Heart left ventricle (tissue), 16 donors: Measurements from ENCODE around the gene TMSB4X. TPM values are rescaled to one million over a fixed set of nuclear protein-coding genes. Genes with fewer than 3 reads are reported as not detected.
"Not testable (repeated sequence)": the region's sequence is repeated elsewhere in the genome, so short reads cannot be mapped to it uniquely, and the experiment has no call there.

Experiments used
- ATAC-seq, 4 donors: fragments of 200-7000 bp; cut with Tn5 transposase; one replicate each; pipeline ENCODE4 v1.9.1; 2020 to 2022; ENCODE audit warnings: moderate library complexity in 4 of 4, mild to moderate bottlenecking in 3 of 4, moderate number of reproducible peaks in 1 of 4
- DNase-seq, 5 donors: peaks; one replicate each; pipeline ENCODE4 v3.0.0-alpha.2; 2020
- H3K27ac ChIP-seq, 12 donors: fragments of 200-600 bp; sonication (generic) in 4 of 12; one replicate each; pipeline versions ENCODE4 v1.5.0 to v1.8.0; 2016 to 2022; ENCODE audit warnings: mild to moderate bottlenecking in 2 of 12
- H3K27me3 ChIP-seq, 9 donors: fragments of 200-600 bp; sonication (generic) in 2 of 9; one replicate each; pipeline versions ENCODE4 v1.5.1 to v1.8.0; 2016 to 2022; ENCODE audit warnings: mild to moderate bottlenecking in 3 of 9
- H3K36me3 ChIP-seq, 9 donors: fragments of 200-600 bp; sonication (generic) in 2 of 9; one replicate each; pipeline versions ENCODE4 v1.5.0 to v1.8.0; 2018 to 2022; ENCODE audit warnings: mild to moderate bottlenecking in 2 of 9
- H3K4me1 ChIP-seq, 12 donors: fragments of 200-600 bp; sonication (generic) in 4 of 12; one replicate each; pipeline versions ENCODE4 v1.5.0 to v1.8.0; 2016 to 2022; ENCODE audit warnings: mild to moderate bottlenecking in 3 of 12
- H3K4me3 ChIP-seq, 12 donors: fragments of 200-600 bp; sonication (generic) in 4 of 12; one replicate each; pipeline versions ENCODE4 v1.5.0 to v1.8.0; 2017 to 2022; ENCODE audit warnings: mild to moderate bottlenecking in 9 of 12, moderate library complexity in 4 of 12
- H3K9me3 ChIP-seq, 12 donors: fragments of 200-600 bp; sonication (generic) in 4 of 12; one replicate each; pipeline versions ENCODE4 v1.5.0 to v1.8.0; 2016 to 2022; ENCODE audit warnings: mild to moderate bottlenecking in 1 of 12
- CTCF ChIP-seq, 12 donors: fragments of 200-600 bp; sonication (generic) in 4 of 12; IDR thresholded peaks; one replicate each; pipeline versions ENCODE4 v1.5.0 to v1.8.0; 2018 to 2022; ENCODE audit warnings: antibody characterized with exemption in 12 of 12, mild to moderate bottlenecking in 5 of 12
- POLR2A ChIP-seq, 2 donors: fragments of 450-650 bp; IDR thresholded peaks; one replicate each; pipeline ENCODE4 v1.6.1; 2017; ENCODE audit warnings: antibody characterized with exemption in 2 of 2, mild to moderate bottlenecking in 2 of 2, moderate library complexity in 2 of 2
- WGBS, 4 donors: extraction: QIAGEN DNeasy Blood & Tissue Kit in 2 of 4; methylation state at CpG; one replicate each; pipeline versions ENCODE4 v1.1.5 to v1.1.7; 2013 to 2018; 5-methylcytosine and 5-hydroxymethylcytosine counted together
- intact Hi-C, 10 donors: fragments of 100-400 bp; cut with DNase I; formaldehyde crosslinking; loops; one replicate each; pipeline versions ENCODE4 v1.11.1 to v1.14.2; 2022
- polyA plus RNA-seq, 2 donors: library from polyadenylated mRNA; stranded (reverse); fragments of 200-250 nt; gene quantifications; one replicate each; pipeline ENCODE4 v1.2.3, GENCODE V29; 2013
- total RNA-seq, 9 donors: library from RNA; depleted of rRNA in 2 of 9; stranded (reverse); fragments of >200 nt in 2 of 9; fragmentation: NEBNext Ultra II Directional in 3 of 9; extraction: Animal tissue kit (Norgen Biotek cat#: 25700) in 3 of 9; gene quantifications; one replicate each; pipeline versions ENCODE4 v1.1.0 to v1.2.4, GENCODE V29; 2016 to 2023
- donor health status: ischemic (EF 13 %, LVEDD 7.1; RV severe dilation, severe dysfunction).
- donor health status: healthy with polysubstance abuse.
- donor health status: DM: no; HTN: yes; CAD: no.
- donor health status: DM: no; HTN: no; CAD: no.
- donor health status: ischemic (EF 25% LVEDD 6.9; RV normal size, moderate dysfunction).
- donor health status: ischemic (EF 25% LVEDD 5.7; RV mildly dilated, moderate dysfunction).
- donor health status: healthy.
- donor health status: DM: yes; HTN: yes; CAD: no.
- donor health status: ischemic (EF 35%, LVEDD 5.7; RV mildly dilated, moderate dysfunction).
- donor health status: nonischemic (EF 11% LVEDD 7.7; RV severe dilation, severe dysfunction).
- donor health status: DM: yes; HTN: yes; CAD: no.
- donor health status: PGD.
- donor health status: ischemic (EF 29% LVEDD 5.4; RV normal size, mild dysfunction).
- donor health status: nonischemic (EF 23%, LVEDD 6.1; RV moderate dilation, normal function).

Gene TMSB4X
- total and polyA plus RNA-seq, 11 donors: 689 to 3,543 (median 1,264) TPM

GRCh38 chrX:12979026-12979607, 4.2 kb downstream of the TMSB4X start:
- H3K27ac ChIP-seq: peak overlapping the region; percentile 40 to 99 (median 90)
- peaks cover 0 to 19% (median 0%) of the 10 kb centered on the region in 9 donors for H3K27me3 ChIP-seq
- peaks cover 0 to 5% (median 0%) of the 10 kb centered on the region in 12 donors for H3K9me3 ChIP-seq
- intact Hi-C loops: loop anchor here in 9 of 10 donors (5.0 to 10.0 kb wide), 11 partner anchors 56 to 386 kb away; no protein-coding TSS in a partner anchor
- ATAC-seq (no peak), DNase-seq (no peak)
- peaks cover 0 to 58% (median 0%) of the 10 kb centered on the region in 12 donors for H3K4me1 ChIP-seq
- 40 to 72% (median 59%) methylated on average over 4 of the region's 4 CpGs for WGBS, 4 donors
- peaks cover 0 to 18% (median 7%) of the 10 kb centered on the region in 9 donors for H3K36me3 ChIP-seq
- TF ChIP-seq CTCF (IDR thresholded peaks at IDR 0.05): no peak
- TF ChIP-seq POLR2A (IDR thresholded peaks at IDR 0.05): no peak
- H3K4me3 ChIP-seq: peak overlapping the region in 6 of 12 donors; percentile 64 to 99 (median 86)

GRCh38 chrX:12979616-12980015, 4.7 kb downstream of the TMSB4X start:
- peaks cover 0 to 18% (median 0%) of the 10 kb centered on the region in 9 donors for H3K27me3 ChIP-seq
- peaks cover 0 to 58% (median 0%) of the 10 kb centered on the region in 12 donors for H3K4me1 ChIP-seq
- no peak for ATAC-seq
- H3K27ac ChIP-seq: peak overlapping the region in 7 of 12 donors; percentile 61 to 99 (median 96)
- TF ChIP-seq CTCF (IDR thresholded peaks at IDR 0.05) (no peak), POLR2A (IDR thresholded peaks at IDR 0.05) (no peak)
- no peak overlapping the region for H3K4me3 ChIP-seq
- DNase-seq: no peak
- whole genome bisulfite sequencing, 4 donors: 46 to 62% (median 52%) methylated on average over 6 of the region's 6 CpGs
- H3K36me3 ChIP-seq: peaks cover 0 to 18% (median 7%) of the 10 kb centered on the region in 9 donors
- intact Hi-C loops: loop anchor here in 9 of 10 donors (5.0 to 10.0 kb wide), 12 partner anchors 48 to 385 kb away; no protein-coding TSS in a partner anchor
- peaks cover 0 to 5% (median 0%) of the 10 kb centered on the region in 12 donors for H3K9me3 ChIP-seq

- not testable (repeated sequence) for H3K9me3 ChIP-seq, H3K4me3 ChIP-seq, ATAC-seq, DNase-seq
- peaks cover 0 to 14% (median 0%) of the 10 kb centered on the region in 9 donors for H3K27me3 ChIP-seq
- intact Hi-C loops: loop anchor here in 1 of 10 donors (5.0 kb wide), 1 partner anchor 47 kb away; no protein-coding TSS in a partner anchor
- 88 to 92% (median 89%) methylated on average over 9 of the region's 9 CpGs for WGBS, 4 donors
- peak overlapping the region in 1 of 12 donors; percentile 98 for H3K27ac ChIP-seq
- peaks cover 0 to 62% (median 0%) of the 10 kb centered on the region in 12 donors for H3K4me1 ChIP-seq
- peaks cover 0 to 18% (median 7%) of the 10 kb centered on the region in 9 donors for H3K36me3 ChIP-seq
Measured at GRCh38 chrX:12980039-12980438, 5.1 kb downstream of the TMSB4X start.

GRCh38 chrX:12981880-12982279, 7.0 kb downstream of the TMSB4X start:
- Histone ChIP-seq H3K4me1 (peaks cover 0 to 71% (median 0%) of the 10 kb centered on the region in 12 donors), H3K9me3 (no peaks in the 10 kb centered on the region), H3K27me3 (peaks cover 0 to 5% (median 0%) of the 10 kb centered on the region in 9 donors), H3K36me3 (peaks cover 0 to 11% (median 6%) of the 10 kb centered on the region in 9 donors), H3K27ac (peak overlapping the region in 5 of 12 donors; percentile 25 to 68 (median 45)), H3K4me3 (no peak overlapping the region)
- intact Hi-C loops: loop anchor here in 1 of 10 donors (5.0 kb wide), 1 partner anchor 45 kb away; no protein-coding TSS in a partner anchor
- peak in 1 of 4 donors; percentile 52 for ATAC-seq
- 44 to 66% (median 58%) methylated on average over 3 of the region's 3 CpGs for WGBS, 4 donors
- DNase-seq: no peak
- TF ChIP-seq POLR2A (IDR thresholded peaks at IDR 0.05) (no peak), CTCF (IDR thresholded peaks at IDR 0.05) (no peak)
